HG03378 (cell line): ENCODE data around the gene PRDM16.

ENCODE experiments used
- ATAC-seq: cut with Tn5 transposase; IDR thresholded peaks from one replicate; pipeline ENCODE4 v1.9.1; 2021; ENCODE audit warnings: mild to moderate bottlenecking, moderate library complexity; ENCODE audit not compliant: unreplicated experiment

The PRDM16 gene

DNA sequence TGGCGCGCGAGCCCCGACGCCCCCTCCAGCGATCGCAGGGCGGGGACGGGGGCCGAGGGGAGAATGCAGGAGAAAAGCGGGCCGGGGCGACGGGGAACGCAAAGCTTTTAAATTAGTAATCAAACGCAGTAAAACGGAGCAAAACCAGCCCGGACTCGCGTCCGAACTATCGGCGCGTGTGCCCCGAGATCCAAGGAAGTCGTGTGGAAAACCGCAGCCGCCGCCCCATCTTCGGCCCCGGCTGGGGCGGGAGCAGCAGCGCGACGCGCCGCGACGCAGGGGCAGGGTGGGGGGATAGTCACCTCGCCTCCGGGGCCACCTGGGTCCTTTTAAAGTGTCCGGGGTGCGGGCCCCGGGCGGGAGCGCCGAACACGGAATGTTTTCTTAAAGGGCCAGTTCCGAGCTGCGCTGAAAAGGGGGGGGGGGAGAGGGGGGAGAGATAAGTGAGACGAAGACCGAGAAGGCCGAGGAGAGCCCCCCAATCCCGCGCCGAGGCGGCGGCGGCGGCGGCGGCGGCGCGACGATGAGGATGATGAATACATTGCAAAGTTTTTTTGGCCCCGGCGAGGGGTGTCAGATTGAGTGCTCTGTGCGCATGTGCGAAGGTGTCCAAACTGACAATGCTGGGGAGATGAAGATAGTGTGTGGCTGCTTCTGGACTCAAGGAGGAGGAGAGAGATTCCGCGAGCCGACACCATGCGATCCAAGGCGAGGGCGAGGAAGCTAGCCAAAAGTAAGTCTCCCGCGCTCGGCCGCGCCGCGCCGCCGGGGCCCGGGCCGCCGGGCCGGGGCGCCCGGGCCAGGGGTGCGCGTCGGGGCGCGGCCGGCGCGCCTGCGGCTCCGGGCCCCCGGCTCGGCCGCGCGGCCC lies at the start of gene PRDM16:
Gene PRDM16, plus strand, starts transcription at position 640 of the 868 bp plus-strand sequence. Its CDS starts 57 bp downstream, at position 697.
- ATAC-seq: no peak

DNA sequence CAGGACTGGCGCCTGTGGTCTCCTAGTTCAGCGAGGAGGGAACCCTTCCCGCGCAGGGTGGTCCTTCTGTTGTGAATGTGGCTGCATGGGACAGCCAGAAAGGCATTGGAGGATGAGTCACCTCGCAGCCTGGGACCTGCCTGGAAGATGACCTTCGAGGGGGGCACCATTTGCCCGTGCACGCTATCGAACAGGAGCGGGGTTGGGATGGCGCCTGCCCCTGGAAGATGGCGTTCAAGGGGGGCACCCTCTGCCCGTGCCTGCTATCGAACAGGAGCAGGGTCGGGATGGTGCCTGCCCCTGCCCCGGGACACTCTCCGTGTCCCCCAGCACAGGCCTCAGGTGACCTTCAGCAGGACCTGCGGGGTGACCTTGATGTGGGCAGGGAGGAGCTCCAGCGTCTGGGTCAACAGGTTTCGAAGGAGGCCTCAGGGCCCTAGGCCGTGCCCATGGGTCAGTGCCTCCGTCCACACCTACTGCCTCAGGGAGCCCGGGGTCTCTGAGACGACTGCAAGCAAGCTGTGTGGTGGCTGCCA lies 49.4 kb upstream of the PRDM16 start:
- no peak for ATAC-seq

GRCh38 chr1:3020263-3020909 lies 48.6 kb upstream of the PRDM16 start:
- ATAC-seq: no peak

DNA sequence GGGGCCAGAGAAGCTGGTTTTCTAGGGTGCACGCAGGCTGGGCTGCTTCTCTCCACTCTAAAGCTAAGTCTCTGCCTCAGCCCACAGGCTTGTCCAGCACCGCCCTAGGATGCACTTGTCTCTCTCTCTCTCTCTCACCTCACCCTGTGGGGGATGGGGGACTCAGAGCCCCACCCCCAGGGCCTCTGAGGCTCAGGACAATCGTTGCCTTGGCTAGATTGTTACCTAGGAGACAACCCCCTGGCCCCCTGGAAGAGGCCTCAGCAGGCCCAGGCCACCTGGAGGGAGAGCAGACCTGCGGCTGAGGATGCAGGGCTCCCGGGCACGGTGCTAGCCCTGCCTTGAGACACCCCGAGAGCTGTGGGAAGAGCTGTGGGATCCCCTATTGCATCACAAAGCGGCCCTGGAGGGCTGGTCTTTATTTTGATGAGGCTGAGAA lies 47.8 kb upstream of the PRDM16 start, which contains the start of gene ACTRT2:
Gene ACTRT2, plus strand, starts transcription at position 235 of the 439 bp plus-strand sequence. CDS start 220 bp downstream, outside the sequence.
- ATAC-seq: no peak

DNA sequence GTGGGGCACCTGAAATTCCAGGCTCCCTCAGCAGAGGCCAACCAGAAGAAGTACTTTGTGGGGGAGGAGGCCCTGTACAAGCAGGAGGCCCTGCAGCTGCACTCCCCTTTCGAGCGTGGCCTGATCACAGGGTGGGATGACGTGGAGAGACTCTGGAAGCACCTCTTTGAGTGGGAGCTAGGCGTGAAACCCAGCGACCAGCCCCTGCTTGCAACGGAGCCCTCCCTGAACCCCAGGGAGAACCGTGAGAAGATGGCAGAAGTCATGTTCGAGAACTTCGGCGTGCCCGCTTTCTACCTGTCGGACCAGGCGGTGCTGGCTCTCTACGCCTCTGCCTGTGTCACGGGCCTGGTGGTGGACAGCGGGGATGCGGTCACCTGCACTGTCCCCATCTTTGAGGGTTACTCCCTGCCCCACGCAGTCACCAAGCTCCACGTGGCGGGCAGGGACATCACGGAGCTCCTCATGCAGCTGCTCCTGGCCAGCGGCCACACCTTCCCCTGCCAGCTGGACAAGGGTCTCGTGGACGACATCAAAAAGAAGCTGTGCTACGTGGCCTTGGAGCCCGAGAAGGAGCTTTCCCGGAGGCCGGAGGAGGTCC lies 47.1 kb upstream of the PRDM16 start:
- ATAC-seq: no peak

DNA sequence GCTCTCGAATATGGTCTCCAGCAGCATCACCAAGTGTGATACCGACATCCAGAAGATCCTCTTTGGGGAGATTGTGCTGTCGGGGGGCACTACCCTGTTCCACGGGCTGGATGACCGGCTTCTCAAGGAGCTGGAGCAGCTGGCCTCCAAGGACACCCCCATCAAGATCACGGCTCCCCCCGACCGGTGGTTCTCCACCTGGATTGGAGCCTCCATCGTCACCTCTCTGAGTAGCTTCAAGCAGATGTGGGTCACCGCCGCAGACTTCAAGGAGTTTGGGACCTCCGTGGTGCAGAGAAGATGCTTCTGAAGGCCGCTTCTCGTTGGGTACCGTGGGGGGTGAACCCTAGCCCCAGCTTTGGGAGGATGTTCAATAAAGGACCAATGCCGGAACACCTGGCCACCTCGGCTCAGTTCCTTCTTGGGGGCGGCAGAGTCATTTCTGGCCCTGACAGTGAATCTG lies 46.5 kb upstream of the PRDM16 start:
- no peak for ATAC-seq

GRCh38 chr1:3022976-3023375 lies 46.0 kb upstream of the PRDM16 start:
- no peak for ATAC-seq

GRCh38 chr1:3024019-3024418 lies 45.0 kb upstream of the PRDM16 start:
- no peak for ATAC-seq

GRCh38 chr1:3024588-3024987 lies 44.4 kb upstream of the PRDM16 start:
- ATAC-seq: no peak

- no peak for ATAC-seq
These were observed 42.9 kb upstream of the PRDM16 start for GRCh38 chr1:3026124-3026523.

- ATAC-seq: no peak
These were observed 42.2 kb upstream of the PRDM16 start for GRCh38 chr1:3026581-3027391.

GRCh38 chr1:3027611-3028371 lies 41.2 kb upstream of the PRDM16 start:
- ATAC-seq: no peak

DNA sequence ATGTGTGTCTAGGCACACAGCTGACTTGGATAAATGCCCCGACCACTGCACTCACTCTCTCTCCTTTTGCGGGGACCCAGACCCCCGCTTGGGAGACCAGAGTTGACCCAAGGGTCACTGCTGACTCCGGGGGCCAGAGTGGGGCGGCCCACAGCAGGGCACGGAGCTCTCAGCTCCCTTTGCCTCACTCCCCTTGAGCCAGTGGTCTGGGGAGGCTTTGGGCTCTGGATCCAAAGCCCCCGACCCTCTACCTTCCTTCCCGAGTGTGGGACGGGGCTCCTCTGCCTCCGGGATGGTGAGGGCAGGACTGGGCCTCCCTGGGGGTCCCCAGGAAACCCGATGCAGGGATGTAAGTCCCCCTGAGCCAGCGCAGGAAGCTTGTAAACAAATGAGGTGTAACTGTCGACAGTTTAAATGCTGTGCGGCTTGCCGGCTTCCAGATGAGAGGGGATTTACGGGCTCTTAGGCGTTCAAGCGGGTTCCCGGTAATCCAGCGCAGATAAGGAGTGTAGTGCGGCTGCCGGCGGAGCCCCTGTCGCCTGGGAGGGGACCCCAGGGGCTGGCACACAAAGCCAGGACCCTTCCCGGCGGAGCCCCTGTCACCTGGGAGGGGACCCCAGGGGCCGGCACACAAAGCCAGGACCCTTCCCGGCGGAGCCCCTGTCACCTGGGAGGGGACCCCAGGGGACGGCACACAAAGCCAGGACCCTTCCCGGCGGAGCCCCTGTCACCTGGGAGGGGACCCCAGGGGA lies 40.3 kb upstream of the PRDM16 start:
- ATAC-seq: no peak

GRCh38 chr1:3029481-3029961 lies 39.5 kb upstream of the PRDM16 start:
- ATAC-seq: no peak

GRCh38 chr1:3029991-3030662 lies 38.9 kb upstream of the PRDM16 start:
- ATAC-seq: no peak

DNA sequence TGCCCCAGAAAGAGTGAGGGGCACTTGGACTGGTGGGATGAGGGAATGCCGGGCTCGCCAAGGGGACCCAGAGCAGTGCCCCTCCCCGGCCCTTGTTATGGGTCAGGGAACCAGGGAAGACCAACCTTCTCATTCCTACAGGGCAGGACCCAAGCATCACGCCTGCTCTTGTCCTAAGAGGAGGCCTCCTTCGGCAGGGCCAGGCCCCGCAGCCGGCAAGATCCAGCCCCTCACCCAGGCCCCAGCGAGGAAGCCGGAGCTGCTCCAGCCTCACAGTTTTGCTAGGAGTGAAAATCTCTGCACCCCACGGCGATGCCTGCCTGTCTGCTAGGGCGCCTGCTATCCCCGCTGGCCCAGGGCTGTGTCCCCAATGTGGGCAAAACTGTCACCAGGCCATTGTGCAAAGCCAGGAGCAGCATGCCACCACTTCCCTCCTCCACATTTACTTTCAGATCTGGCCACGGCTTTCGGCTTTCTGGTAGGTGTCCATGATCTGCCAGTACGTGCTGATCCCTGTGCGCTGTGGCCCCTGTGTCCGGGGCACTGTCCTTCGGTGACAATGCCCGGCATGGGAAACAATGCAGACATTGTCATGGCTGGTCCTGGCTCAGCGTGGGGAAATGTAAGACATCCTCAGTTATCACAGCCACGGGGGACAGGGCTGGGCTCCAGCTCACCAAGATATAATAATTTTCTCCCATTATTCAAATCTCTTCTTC lies 38.2 kb upstream of the PRDM16 start:
- no peak for ATAC-seq

DNA sequence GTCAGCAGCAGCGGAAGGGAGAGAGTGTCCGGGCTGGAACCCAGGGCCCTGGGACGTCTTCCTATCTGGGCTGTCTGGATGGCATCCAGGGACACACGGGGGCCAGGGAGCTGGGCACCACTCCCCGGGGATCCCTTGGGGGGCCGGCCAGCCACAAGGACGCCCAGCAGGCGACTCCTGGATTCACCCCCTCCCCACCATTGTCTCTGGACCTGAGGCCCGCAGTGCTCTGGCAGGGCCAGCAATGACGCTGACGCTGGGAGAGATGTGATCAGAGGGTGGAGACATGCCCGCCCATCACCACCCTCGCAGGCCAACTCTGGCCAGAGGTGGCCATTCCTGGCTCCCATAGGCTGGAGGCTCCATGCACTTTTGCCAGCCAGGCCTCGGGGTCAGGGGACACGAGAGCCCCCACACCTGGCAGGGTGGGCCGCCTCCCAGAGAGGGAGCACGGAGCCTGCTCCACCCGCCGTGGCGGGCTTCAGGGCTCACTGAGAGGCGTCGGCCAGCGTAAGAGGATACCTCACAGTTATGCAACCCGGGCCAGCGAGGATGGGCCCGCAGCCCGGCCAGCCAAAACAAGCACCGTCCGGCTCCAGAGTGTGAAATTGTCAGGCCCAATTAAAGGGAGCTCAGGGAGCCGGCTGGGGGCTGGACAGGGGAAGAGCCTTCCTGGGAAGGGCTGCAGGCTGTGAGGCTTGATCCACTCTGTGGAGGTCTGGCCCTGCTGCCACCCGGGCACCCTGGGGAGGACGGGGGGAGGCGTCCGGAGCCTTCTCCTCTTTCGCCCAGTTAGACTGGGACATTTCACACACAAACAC lies 37.4 kb upstream of the PRDM16 start:
- ATAC-seq: no peak
